ENCODE results near the gene OPRL1.

OPRL1 gene

DNA sequence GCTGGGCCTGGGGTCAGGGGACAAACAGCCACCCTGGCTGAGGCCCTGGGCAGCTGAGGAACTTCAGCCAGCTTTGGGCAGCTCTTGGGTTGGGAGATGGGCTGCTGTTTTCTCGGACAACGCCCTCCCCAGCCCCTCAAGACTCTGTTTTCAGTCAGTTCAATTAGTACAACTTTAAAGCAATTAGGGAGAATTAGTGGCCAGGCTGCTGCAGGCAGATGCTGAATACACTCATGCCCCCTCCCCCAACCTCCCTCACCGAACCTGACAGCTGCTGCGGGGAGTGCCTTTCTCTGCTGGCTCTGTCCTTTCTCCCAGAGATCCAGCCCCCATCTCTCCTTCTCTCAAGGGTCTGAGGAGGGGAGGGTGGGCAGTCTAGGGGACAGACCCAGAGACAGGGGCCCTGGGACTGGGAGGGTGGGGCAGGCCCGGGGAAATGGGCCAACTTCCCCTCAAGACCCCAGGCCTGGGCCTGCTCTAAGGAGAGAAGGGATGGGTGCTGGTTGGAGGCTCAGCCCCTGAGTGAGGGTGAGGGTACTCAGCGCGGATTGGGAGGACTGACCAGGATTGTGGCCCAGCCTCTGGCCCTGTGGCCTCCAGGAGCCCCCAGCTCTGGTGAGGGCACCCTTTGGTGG, 66.5 kb downstream of the OPRL1 start:
- peak; percentile 54 for DNase-seq

DNA sequence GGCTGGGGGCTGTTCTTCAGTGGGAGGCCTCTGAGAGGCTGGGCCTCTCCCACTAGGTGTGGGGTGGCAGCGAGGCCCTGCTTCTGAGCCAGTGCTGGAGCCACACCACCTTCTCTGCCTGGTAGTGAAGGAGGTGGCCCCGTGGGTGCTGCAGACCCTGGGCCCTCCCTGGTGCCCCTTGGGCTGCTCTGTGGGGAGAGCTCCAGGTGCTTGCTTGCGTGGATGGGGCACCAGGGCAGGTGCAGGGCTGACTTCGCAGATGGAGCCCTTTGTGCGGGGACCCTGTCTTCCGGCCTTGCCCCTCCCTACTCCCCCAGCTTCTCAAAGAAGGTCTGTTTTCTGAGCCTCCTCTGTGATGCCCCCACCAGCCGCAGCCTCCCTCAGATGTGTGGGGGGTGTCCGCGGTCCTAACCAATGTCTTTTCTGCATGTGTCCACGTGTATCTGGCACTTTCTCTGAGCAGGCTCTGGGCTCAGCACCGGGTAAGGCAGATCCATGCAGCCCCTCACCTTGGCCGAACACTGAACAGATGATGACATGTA, 67.1 kb downstream of the OPRL1 start:
- peak; percentile 19 for DNase-seq

DNA sequence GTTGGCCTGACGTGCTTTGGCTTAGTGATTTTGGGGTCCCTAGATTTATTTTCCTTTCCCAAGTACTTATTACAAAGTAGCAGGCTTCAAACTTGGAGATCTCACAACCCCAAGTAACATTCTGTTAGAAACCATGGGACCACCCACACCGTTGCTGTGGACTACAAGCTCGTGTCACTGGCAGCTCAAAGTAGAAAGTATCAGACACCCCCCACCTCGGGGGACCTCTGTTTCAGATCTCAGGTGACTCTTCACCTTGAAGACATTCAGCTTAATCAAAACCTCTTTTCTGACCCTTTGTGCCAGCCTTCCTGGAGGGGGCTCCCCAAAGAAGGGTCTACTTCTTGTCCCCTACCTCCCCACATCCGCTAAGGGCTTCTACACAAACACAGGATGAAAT, 68.7 kb downstream of the OPRL1 start:
- DNase-seq: no peak

DNA sequence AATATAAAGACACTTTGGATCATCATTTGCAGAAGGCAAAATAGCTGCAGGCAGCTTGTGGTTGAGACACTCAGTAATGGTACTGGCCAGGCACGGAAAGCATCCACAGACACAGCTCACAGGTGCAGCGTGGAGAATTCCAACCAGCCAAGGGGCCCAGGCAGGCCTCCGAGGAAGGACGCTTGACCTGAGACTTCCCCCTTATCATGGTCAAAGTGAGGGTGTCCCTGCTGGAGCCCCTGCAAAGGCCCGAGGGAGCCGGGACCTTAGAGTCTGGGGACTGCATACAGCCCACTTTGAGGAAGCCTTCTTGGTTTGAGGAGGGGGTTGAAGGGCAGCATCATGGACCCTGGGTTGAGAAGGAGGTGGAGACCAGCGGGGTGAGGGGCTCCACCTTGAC, 69.3 kb downstream of the OPRL1 start:
- no peak for DNase-seq

DNA sequence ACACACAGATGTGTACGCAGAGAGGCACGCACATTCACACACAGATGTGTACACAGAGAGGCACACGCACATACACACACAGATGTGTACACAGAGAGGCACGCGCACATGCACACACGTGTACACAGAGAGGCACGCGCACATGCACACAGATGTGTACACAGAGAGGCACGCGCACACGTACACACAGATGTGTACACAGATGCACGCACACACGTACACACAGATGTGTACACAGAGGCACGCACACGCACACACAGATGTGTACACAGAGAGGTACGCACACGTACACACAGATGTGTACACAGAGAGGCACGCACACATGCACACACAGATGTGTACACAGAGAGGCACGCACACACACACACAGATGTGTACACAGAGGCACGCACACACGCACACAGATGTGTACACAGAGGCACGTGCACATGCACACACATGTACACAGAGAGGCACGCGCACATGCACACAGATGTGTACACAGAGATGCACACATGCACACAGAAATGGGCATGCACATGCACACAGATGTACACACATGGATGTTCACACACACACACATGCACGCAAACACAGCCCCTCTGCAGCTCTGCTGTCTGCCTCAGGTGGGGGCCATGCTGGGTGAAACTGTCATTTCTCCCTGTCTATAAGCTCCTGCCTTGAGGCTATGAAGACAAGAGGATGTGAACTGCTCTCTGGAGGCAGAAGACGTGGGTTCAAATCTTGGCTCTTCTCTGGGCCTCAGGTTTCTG, 70.1 kb downstream of the OPRL1 start:
- DNase-seq: no peak

Measured in retina (tissue), 1 donor.